Dedifferentiated amniotic fluid mesenchymal stem cell (primary cell): ENCODE data around the gene IGF1R.

Experiments
- DNase-seq: peaks from one replicate; pipeline ENCODE4 v3.0.0-alpha.2; 2016; ENCODE audit errors: extremely low spot score

IGF1R gene

DNA sequence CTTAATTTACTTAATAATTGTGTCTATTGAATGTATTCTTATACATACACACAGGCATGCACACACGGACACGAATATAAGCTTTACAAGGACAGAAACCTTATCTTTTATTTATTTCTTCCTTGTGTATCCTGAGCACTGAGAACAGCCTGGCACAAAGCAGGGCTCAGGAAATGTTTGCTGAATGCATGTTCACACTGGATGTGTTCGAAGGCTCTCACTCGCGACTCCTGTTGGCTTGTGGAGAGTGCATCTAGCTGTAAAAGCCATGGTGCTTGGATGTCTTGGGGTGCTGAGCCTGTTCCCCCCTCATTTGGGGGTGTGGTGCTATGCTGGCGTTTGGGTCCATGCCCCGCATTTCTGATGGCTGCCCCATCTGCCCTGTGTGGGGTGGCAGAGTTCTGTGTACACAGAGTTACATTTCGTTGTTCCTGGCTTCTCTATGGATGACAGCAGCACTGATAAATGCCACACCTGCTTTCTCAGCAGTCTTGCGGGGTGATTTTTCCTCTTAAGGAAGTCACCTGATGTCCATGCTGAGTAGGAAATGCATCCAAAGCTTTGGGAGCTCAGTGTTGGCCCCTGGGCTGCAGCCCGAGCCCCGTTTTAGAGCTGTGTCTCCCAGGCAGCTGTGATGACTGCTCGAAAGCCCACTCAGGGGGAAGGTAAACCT, 148.5 kb downstream of the IGF1R start:
- DNase-seq = no peak

DNA sequence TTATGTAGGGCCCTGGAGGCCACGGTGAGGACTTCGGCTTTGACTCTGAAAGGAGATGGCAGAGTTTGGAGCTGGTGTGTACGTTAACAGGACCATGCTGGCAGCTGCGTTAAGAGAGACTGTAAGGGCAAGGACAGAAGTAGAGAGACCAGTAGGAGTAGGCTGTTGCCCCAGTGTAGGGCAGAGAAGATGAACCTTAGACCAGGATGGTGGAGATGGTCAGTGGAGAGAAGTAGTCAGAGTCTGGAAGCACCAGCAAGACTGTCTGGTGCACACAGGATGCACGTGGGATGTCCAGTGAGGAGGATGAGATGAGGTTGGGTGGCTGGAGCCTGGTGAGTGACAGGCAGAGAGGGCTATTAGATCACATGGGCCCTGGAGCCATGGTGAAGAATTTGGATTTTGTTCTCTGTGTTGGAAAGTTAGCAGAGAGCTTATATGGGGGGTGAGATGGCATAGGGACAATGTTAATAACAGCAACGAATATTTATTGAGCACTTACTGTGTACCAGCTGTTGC, 150.1 kb downstream of the IGF1R start:
- no peak for DNase-seq

DNA sequence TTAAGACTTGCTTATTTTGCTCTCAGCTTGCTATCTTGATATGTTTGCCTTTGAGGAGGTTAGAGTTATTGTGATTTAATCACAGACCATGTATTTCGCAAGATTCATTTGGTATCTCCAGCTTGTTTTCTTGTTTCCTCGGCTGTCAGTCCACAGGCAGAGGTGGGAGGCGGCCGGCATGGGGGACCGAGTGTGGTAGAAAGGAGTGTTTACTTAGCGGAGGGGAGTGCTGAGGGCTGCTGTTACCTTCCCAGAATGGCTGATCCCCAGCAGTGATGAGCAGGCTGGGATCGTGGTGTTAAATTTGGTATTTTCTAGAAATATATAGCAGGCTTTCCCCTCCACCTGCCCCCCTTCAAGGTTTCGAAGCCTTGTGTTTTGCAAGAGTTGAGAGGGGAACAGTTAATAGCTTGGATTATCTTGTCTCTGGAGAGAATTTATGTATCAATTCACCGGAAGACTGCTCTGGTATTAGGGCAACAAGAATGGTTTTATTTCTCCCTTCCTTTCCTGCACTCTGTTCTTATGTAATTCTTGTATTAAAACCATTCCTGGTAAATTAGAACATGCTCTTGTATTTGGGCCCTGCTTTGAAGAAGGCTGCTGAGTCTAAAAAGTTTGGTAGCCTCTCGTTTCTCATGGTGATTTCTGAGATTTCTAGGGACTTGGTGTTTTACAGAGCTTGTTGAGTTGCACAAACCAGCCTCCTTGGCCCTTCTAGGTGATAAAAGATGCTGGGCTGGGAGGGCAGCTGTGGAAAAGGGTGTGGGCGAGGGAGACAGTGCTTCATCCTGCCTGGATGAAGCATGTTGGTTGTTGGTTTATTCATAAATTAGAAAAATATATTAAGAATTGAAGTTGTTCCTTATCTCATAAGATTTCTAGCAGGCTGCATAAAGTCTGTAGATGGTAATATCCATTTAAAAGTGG, 151.4 kb downstream of the IGF1R start:
- no peak for DNase-seq

DNA sequence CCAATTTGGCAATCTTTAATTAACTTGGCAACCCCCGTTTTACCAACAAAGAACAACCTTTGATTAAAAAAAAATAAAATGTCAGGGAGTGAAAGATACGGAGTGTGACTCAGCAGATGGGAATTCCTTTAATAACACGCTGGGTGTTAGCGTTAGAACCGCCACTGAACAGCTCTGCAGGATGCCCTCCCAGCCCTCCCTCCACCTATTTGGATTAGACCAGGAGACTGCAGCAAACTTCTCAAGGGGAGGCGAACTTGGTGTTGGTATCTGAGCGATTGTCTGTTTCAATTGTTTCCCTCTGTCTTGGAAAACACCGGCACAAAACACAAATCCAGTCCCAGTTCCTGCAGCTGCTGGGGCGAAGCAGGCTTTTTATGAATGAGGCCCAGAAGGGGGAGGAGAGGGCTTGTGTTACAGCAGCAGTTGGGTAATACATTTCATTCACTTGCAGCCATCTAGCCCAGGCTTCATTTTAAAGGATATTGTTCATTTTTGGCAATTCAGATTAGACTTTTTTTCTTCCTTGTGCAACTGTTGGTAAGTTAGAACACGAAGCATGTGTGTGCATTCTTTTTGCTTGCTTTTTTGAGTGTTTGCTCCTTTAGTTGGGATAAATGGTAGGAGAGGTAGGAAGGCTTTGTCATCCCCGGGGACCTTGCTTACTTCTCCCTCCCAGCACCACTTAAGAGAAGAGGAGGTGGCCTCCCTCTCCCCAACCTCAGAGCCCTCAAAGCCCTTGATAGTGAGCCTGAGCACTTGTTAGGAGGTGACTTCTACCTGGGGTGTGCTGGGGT, 152.3 kb downstream of the IGF1R start:
- peak; percentile 93 for DNase-seq

DNA sequence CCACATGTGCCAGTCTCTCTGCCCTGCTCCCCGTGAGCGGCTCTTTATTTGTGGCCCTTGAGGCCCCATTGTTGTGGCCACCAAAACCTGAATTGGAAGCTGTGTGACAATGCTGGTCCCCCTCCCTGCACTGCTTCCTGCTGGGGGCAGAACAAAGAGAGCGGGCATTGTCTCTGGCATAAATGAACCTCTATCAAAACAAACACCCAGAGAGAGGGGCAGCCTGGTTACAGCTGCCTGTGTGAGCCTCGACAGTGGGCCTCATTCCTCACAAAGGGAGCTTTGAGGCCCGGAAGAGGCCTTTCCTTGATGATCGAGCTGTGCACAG, 152.9 kb downstream of the IGF1R start:
- no peak for DNase-seq

DNA sequence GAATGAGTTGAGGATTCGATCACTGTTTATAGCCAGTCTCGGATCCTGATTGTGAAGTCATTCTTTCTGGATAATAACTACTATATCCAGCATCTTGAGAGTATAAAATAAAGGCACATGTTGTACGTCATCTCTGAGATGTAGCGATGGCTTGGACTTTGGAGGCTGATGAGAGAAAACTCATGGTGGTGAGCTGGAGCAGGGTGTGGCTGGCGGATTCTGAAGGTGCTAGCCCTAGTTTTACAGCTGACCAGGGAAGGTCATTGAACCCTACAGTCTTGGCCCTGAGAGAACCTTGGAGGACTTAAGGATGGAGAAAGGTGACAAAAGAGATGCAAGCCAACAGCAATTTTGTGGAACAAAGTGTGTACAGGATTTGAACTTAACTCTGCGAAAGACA, 153.8 kb downstream of the IGF1R start:
- DNase-seq = no peak

DNA sequence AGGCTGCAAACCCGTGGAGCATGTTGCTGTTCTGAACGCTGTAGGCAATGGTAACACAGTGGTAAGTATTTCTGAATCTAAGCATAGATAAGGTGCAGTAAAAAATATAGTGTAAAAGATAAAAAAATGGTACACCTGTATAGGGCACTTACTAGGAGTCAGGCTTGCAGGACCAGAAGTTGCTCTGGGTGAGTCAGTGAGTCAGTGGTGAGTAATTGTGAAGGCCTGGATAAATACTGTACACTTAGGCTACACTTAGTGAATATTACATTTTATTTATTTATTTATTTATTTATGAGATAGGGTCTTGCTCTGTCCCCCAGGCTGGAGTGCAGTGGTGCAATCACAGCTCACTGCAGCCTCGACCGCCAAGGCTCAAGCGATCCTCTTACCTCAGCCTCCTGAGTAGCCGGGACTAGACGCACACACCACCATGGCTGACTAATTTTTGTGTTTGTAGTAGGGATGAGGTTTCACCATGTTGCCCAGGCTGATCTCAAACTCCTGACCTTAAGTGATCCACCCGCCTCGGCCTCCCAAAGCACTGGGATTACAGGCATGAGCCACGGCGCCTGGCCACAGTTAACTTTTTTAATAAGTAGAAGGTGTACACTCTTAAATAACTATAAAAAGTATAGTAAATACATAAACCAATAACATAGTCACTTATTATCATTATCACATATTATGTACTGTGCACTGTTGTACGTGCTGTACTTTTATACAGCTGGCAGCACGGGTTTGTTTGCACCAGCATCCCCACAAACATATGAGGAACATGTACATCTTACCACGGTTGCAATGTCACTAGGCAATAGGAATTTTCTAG, 155.1 kb downstream of the IGF1R start:
- no peak for DNase-seq

DNA sequence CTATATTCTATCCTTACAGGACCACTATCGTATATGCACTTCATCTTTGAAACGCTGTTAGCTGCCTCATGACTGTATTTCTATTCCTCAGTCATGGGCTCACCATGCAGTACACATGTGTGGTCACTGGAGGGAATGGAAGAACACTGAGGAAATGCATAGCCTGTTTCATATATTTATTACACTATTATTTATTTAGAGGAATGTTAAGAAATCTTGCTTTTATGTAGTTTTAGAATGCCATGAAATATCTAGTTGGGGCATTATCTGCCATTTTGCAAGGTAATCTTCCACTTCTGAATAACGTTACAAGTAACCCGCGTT, 155.7 kb downstream of the IGF1R start:
- DNase-seq = no peak

DNA sequence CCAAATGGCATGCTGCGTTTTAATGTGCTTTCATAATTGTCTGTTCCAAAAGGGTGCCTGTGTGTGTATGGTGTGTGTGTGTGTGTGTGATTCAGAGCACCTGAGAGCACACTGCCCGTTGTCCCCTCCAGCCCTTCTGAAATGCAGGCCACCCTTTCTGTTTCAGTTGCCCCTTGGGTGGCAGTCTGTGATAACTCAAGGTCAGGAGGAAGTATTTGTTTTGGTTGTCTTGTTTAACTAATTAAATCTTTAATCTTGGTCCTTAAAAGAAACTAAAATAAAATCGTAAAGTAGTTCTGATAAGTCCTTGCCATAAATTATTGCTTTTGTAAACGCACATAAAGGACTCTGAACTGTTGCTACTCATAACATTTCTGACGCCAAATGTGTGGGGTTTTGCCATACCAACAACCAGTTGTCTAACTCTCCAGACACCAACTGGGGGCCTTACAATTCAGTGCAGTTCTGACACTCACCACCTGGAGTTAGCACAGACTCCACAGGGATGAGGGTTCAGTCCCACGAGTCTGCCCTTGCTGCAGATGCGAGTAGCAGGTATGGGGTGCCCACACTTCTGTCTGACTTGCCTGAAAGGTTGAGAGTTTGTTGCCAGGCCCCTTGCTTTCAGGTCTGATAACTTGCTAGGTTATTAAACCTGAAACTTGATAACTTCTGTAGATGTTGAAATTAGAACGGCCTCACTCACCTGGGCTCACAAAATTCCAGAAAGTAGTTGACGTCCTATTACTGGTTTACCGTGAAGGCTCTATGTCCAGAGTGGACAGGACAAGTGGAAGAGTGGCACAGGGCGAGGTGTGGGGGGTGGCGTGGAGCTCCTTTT, 157.3 kb downstream of the IGF1R start:
- DNase-seq = no peak

DNA sequence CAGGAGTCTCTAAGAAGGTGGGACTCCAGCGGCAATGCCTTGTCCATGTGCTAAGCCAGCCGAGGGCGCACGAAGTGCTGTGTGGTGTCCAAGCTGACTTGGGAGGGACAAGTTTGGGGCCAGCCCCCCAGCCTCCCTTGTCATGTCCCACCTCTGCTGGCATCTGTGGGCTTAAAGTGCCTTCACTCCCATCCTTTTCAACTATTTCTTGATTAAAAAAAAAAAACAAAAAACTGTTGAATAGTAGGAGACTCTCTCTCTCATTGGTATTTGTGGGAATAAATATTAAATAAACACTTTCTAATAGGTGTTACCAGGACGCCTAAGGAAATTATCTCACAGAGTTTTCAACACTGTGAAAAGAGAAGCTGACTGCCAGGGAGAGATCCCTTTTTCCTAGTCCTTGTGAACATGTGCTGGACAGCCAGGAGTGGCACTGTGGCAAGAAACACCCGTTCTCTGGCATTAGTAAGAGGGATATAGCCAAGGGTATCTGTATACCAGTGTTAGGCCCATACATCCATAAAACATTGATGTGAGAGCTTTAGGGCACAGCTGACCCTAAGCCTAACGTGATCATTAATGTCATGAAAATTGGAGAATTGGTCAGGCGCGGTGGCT, 158.0 kb downstream of the IGF1R start:
- DNase-seq = no peak

DNA sequence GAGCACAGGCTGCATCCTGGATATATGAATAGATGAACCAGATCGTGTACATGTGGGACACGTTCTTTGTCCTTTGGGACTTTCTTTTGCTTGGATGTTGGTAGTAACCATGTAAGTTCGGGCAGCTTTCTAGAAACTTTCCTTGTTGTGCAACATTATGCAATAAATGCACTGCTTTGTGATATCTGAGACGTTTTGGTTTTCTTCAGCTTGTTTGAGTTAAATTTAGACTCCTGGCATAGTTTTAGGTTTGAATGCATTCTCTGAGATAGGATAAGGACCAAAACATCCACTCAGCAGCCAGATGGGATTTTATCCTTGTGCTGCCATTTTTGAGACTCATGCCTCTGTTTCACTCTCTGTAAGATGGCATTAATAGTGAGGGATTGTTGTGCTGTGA, 158.9 kb downstream of the IGF1R start:
- DNase-seq = peak; percentile 90

DNA sequence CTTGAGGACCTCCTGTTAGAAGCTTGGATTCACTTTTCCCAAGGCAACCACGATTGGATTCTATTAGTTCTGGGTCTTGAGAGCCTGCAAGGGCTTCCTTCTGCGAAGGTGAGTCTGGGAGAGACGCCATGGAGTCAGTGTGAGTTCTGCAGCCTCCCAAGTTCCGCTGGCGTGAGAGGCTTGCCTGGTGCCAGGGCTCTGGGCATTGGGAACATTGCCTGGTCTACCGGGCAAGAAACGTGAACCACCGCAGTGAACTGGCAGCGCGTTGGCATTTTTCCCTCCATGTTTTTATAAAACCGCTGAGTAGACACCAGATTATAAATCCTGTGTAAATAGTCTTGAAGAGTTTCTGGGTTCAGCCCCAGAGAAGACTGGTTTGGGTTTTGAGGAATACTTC, 160.9 kb downstream of the IGF1R start:
- DNase-seq = no peak

DNA sequence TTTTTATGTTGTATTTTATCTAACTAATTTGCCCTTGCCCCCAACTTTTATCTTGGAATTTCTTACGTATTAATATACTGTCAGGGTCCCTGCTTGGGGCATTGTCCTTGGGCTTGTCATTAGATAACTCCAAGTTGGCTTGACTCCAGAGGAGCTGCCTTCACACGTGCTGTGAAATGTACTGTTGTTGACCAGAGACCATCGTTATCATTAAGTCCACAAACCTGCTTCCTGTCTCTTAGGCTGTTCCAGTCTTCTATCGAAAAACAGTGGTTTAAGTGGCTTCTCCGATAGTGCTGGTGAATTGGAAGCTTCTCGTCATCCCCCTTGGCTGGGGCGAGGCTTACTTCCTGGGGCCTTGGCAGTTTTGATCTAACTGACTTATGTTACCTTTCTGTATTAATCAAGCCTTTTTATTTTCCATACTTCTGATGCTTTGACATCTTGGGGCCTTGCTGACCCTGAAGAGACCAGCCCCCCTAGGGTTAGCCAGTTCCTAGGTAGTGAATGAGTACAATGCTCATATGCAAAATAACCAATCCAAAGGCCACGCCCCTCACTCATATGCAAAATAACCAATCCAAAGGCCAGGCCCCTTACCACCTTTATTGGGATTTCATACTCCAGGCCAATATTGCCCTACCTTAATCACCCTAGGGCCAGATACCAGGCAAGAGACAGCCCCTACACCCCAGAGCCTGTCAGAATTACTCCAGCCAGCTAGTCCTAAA, 164.5 kb downstream of the IGF1R start:
- no peak for DNase-seq

DNA sequence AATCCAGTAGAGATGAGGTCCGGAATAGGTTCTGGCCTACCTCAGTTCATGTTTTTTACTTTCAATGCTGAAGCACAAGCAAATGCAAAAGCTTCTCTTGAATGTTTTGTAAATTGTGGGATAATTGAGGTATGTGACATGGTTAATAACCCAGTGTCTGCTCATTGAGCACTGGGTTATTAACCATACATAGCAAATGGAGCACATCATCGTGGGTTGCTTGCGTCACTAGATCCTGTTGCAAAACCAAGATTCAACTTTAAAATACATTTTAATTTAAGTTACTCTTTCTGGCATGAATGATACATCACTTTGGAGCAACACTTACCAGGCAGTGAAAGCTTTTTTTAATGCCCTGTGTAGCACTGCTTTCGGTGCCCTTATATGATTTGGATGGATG, 165.6 kb downstream of the IGF1R start:
- DNase-seq = no peak

DNA sequence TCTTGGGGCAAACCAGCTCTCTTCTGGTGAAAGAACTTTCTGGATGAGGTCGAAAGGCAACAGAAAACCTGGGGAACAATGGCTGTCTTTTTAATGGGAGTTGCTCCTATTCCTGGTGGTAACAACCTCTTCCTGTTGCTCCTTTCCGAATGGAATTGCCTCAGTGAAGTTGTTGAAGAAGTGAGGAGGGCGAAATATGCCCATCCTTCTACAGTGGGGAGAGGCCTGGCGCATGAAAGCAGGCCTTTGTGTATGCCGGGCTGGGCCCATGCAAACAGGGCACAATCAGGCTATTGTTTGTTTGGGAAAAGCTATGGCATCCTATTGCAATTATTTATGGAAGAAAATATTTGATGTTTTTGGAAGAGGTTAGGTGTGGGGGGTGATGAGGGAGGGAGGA, 166.9 kb downstream of the IGF1R start:
- DNase-seq = no peak

DNA sequence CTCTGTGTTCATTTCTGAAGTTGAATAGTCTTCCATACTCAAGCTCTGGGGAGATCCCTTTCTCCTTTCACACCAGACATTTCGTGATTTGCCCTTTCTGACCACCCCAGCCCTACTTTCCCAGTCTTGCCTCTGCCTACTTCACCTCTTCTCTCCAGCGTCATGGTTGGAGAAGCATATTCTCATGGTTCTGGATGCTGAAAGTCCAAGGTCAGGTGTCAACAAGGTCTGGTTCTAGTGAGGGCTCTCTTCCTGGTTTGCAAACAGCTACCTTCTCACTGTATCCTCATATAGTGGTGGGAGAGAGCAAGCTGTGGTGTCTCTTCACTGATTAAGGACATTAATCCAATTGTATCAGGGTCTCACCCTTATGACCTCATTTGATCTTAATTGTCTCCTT, 169.4 kb downstream of the IGF1R start:
- DNase-seq = no peak

DNA sequence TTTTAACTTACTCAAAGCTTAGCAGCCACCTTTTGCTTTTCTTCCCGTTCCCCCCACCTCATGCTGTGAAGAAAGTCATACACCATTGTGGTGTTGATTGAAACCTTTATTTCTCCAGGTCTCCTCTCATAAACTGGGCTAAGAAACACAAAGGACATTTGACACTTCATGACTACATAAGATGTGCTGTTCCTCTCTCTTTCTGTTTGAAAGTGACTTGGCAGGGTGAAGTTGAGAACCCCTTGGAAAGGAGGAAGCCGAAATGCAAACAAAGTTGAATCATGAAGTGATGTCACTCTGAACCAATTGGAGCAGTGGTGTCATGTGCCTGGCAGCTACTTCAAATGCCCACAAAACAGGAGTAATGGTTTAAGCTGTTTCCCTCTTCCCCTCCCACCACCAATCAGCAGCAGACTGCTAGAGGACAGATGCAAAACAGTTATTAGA, 174.7 kb downstream of the IGF1R start:
- peak; percentile 60 for DNase-seq

DNA sequence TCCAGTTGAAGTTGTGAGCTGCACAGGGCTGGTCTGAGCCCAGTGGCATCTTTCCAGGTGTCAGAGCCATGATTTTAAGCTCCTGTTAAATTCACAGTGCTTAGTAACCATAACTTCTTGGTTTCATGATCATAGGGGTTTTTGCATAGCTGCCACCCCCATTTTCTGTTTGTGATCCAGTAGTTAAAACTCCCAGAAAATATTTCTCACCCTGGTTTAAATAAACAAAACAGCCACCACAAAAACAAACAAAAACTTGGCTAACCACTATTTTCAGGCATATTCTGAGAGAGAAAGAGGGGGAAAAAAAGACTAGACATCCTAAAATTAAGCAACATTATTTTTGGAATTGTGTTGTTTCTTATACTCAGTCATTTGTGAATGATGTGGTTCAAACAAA, 175.3 kb downstream of the IGF1R start:
- DNase-seq = no peak

DNA sequence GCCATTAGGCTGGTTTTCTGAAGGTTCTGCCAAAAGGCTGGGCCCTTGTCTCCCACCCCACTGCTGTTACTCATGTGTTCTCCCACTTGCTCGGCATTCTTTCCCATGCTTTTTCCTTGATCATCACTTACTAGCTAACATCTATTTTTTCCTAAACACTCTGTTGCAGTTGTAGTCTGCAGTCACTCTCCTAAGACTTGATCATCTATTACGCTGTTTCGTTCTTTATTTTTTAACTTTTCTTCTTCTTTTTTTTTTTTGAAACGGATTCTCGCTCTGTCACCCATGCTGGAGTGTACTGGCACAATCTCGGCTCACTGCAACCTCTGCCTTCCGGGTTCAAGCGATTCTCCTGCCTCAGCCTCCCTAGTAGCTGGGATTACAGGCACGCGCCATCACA, 176.3 kb downstream of the IGF1R start:
- DNase-seq = no peak

DNA sequence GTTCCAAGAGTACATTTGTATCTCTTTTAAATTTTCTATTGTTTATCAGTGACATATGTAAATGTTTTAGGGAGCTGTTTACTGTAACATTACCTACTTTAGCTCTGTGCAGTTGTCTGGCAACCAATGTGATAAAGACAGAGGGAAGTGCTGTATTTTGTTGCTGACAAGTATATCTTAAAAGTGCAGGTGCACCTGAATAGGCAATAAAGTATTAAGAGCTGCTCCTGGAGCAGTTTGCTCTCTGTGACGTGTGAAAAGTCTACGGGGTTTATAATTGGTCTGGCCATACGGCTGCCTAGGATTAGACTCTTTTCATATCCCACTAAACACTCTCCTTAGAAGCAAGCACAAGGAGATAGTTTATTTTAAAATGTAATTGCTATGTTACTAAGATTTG, 178.3 kb downstream of the IGF1R start:
- DNase-seq = no peak
